Body of pancreas (tissue), 4 donors: ENCODE data around the gene EEPD1. TPM values are rescaled to one million over a fixed set of nuclear protein-coding genes. Genes with fewer than 3 reads are reported as not detected.

Experiments used
- ATAC-seq: fragments of 150-250 bp; one replicate; pipeline ENCODE4 v1.9.1; 2016
- DNase-seq, 4 donors: peaks; one replicate each; pipeline ENCODE4 v3.0.0-alpha.2; 2019
- H3K27ac ChIP-seq, 4 donors: fragments of 200-600 bp; sonication (generic); 1 replicate in 3 of 4; 2 replicates in 1 of 4; pipeline versions ENCODE4 v1.5.1 to v1.6.1; 2016 to 2019; ENCODE audit warnings: mild to moderate bottlenecking in 1 of 4, mixed read lengths in 1 of 4, moderate library complexity in 1 of 4
- H3K27me3 ChIP-seq, 2 donors: fragments of 200-600 bp; sonication (generic); one replicate each; pipeline ENCODE4 v1.6.0; 2016; ENCODE audit warnings: mild to moderate bottlenecking in 1 of 2
- H3K36me3 ChIP-seq, 2 donors: fragments of 200-600 bp; sonication (generic); replicated peaks in 1 of 2; 2 replicates each; pipeline ENCODE4 v1.5.1; 2016; ENCODE audit warnings: low read depth in 2 of 2; ENCODE audit not compliant: insufficient read depth in 1 of 2
- H3K4me1 ChIP-seq: fragments of 200-600 bp; sonication (generic); one replicate; pipeline ENCODE4 v1.6.0; 2016
- H3K4me3 ChIP-seq, 2 donors: fragments of 200-600 bp; sonication (generic); 1 replicate in 1 of 2; 2 replicates in 1 of 2; pipeline ENCODE4 v1.5.1; 2016 to 2019
- H3K9me3 ChIP-seq, 3 donors: fragments of 200-600 bp; sonication (generic); 1 replicate in 2 of 3; 2 replicates in 1 of 3; pipeline ENCODE4 v1.5.1; 2016
- CTCF ChIP-seq, 7 experiments: fragments of 450-650 bp in 4 of 7; fragments of 200-600 bp in 3 of 7; sonication (generic) in 3 of 7; IDR thresholded peaks; one replicate each; pipeline ENCODE4 v1.5.1; 2016 to 2019; ENCODE audit warnings: antibody characterized with exemption in 7 of 7
- POLR2A ChIP-seq, 3 donors: fragments of 450-650 bp; IDR thresholded peaks; one replicate each; pipeline ENCODE4 v1.6.1; 2016; ENCODE audit warnings: antibody characterized with exemption in 3 of 3, mild to moderate bottlenecking in 2 of 3
- WGBS, 2 donors: methylation state at CpG; one replicate each; pipeline ENCODE4 v1.1.5; 2017; 5-methylcytosine and 5-hydroxymethylcytosine counted together
- intact Hi-C: fragments of 100-400 bp; cut with DNase I; formaldehyde crosslinking; loops from one replicate; pipeline ENCODE4 v1.15.1; 2023
- total RNA-seq, 2 donors: library from RNA; depleted of rRNA; stranded (reverse); fragments of >200 nt; gene quantifications; one replicate each; pipeline ENCODE4 v1.1.0, GENCODE V29; 2016

Gene EEPD1
- total RNA-seq, 2 donors from 2014 or later, result 13.5 to 24.1 TPM

- peaks cover 16% of the 10 kb centered on the region for H3K4me1 ChIP-seq
- H3K36me3 ChIP-seq, result no peaks in the 10 kb centered on the region
- 65 to 68% methylated on average over 9 of the region's 9 CpGs for WGBS, 2 donors
- no peaks in the 10 kb centered on the region for H3K27me3 ChIP-seq
- no peak for TF ChIP-seq POLR2A (IDR thresholded peaks at IDR 0.05)
- TF ChIP-seq CTCF (IDR thresholded peaks at IDR 0.05), result no peak
- H3K4me3 ChIP-seq, result no peak overlapping the region
- no peaks in the 10 kb centered on the region for H3K9me3 ChIP-seq
- intact Hi-C loops, result no loop called here
- H3K27ac ChIP-seq, result peak overlapping the region in 2 of 4 donors; percentile 24 to 30
- ATAC-seq (peak; percentile 57), DNase-seq (peak; percentile 44 to 69 (median 59))
Measured at GRCh38 chr7:36115448-36116321, 37.4 kb upstream of the EEPD1 start.

- no peak for DNase-seq
Measured at GRCh38 chr7:36116347-36117202, 36.5 kb upstream of the EEPD1 start.

GRCh38 chr7:36117203-36117840 lies 35.7 kb upstream of the EEPD1 start:
- intact Hi-C loops, result no loop called here
- Histone ChIP-seq H3K9me3 (no peaks in the 10 kb centered on the region), H3K27ac (peak overlapping the region in 3 of 4 donors; percentile 7 to 34 (median 8)), H3K4me1 (peaks cover 16% of the 10 kb centered on the region), H3K36me3 (no peaks in the 10 kb centered on the region), H3K27me3 (no peaks in the 10 kb centered on the region), H3K4me3 (no peak overlapping the region)
- ATAC-seq (no peak), DNase-seq (no peak)
- 78 to 85% methylated on average over 6 of the region's 6 CpGs for WGBS, 2 donors
- TF ChIP-seq CTCF (IDR thresholded peaks at IDR 0.05), result no peak
- TF ChIP-seq POLR2A (IDR thresholded peaks at IDR 0.05), result no peak

More at GRCh38 chr7:36116347-36117202, 36.5 kb upstream of the EEPD1 start:
- no peak overlapping the region for H3K4me3 ChIP-seq
- TF ChIP-seq POLR2A (IDR thresholded peaks at IDR 0.05) (no peak), CTCF (IDR thresholded peaks at IDR 0.05) (no peak)
- H3K4me1 ChIP-seq, result peaks cover 16% of the 10 kb centered on the region
- intact Hi-C loops, result no loop called here
- H3K27ac ChIP-seq, result peak overlapping the region in 3 of 4 donors; percentile 7 to 34 (median 8)
- no peaks in the 10 kb centered on the region for H3K9me3 ChIP-seq
- ATAC-seq, result peak; percentile 48
- 52 to 53% methylated on average over 5 of the region's 5 CpGs for WGBS, 2 donors
- H3K27me3 ChIP-seq, result no peaks in the 10 kb centered on the region
- H3K36me3 ChIP-seq, result no peaks in the 10 kb centered on the region

- WGBS, 2 donors, result 100% methylated on average over 1 of the region's 1 CpG; no CpG with 5 or more reads in 1 of the 2 donors
- Histone ChIP-seq H3K4me1 (peaks cover 16% of the 10 kb centered on the region), H3K27ac (no peak overlapping the region), H3K4me3 (no peak overlapping the region), H3K9me3 (no peaks in the 10 kb centered on the region), H3K27me3 (no peaks in the 10 kb centered on the region), H3K36me3 (no peaks in the 10 kb centered on the region)
- ATAC-seq (no peak), DNase-seq (no peak)
- intact Hi-C loops, result no loop called here
- TF ChIP-seq CTCF (IDR thresholded peaks at IDR 0.05), result no peak
- no peak for TF ChIP-seq POLR2A (IDR thresholded peaks at IDR 0.05)
Measured at GRCh38 chr7:36118344-36118743, 34.7 kb upstream of the EEPD1 start.
